ENCODE data around the gene SORCS3. TPM values are rescaled to one million over a fixed set of nuclear protein-coding genes. Genes with fewer than 3 reads are reported as not detected.
A peak's percentile ranks its signal among the peaks of the same experiment; 100 is the strongest.

The SORCS3 gene
- polyA plus RNA-seq, 1 donor = 4.2 TPM

DNA sequence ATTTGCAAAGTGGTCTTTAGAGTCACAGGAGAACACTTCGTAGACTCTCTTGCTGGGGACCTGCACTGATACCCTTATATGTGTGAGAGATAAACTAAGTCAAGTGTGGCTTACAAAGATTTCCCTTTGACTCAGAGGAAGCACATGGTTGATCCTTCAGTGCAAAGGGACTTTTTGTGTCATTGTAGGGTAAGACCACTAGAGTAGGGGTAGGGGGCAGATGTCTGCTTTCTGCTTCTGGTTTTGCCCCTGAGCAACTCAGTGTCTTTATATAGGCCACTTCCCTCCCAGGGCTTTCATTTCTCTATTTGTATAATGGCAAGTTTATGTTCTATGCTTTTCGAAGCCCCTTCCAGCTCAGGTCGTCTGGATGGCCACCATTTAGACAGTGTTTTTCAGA is 281.7 kb downstream of the SORCS3 start:
- DNase-seq = no peak

DNA sequence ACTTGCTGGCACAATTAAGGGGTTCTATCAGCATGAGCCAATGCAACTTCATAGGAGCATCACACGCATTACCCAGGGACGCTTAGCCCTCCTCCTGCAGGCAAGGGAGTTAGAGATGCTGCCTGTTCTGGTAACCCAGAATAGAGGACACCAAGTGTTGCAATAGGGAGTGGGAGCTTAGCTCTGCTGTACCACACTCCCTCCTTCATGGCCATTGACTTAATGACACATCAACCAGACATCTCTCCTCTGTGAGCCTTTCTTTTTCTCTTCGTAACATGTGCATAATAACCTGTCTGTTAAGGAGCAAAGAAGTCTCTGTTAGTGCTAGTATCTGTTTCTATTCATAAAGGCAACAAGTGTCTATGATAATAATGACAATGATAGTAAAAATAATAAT is 282.4 kb downstream of the SORCS3 start:
- DNase-seq = no peak

- DNase-seq = no peak
Measured at GRCh38 chr10:104924101-104924795, 283.2 kb downstream of the SORCS3 start.

DNA sequence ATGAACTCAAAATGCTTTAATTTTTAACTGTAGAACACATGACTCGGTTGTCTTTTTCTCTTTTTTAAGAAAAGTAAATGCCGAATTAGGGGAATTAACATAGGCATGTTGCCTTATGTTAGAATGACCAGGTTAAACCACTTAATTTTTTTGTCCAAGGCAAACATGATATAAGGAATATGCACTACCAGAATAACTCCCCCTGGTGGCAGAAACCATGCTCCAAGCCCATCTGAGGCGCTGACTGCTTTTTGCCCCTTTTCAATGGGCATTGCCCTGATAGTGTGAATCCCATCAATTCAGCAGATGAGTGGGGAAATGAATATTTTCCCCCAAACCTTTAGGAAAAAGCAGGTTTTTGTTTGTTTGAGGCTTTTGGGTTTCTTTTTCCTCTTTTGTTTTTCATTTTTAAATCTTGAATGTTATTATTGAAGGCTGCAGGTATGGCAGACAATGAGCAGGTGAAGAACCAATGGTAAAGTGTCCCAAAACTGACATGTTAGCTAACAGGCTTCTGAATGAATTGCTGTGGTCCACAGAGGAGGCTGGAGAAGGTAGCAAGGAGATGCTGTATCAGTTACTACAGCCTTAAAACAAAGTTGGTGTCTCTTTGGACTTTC is 284.3 kb downstream of the SORCS3 start:
- peak; percentile 30 for DNase-seq

- DNase-seq = no peak
Measured at GRCh38 chr10:104928734-104929133, 287.6 kb downstream of the SORCS3 start.

DNA sequence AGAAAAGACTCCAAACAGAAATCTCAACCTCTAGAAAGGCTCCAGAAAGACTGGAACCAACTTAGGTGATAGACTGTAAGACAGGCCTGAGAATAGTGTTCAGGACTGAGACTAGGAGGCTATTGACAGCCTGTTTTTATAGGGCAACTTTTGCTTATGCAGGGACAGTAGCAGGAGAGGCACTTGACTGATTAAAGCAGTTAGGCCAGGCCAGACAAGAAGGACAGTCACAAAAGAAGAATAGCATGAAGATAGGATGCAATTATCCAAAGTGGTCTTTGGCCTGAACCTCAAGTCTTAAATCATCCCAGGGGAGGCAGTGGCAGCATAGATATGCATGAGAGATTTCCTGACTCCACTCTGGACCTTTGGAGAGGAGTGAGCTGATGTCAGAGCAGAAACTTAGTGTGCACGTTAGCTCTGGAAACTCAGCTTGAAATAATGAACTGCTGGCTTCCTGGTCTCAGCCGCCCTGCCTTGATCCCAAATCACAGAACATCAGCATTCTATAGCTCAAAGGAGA is 290.6 kb downstream of the SORCS3 start:
- peak; percentile 55 for DNase-seq

DNA sequence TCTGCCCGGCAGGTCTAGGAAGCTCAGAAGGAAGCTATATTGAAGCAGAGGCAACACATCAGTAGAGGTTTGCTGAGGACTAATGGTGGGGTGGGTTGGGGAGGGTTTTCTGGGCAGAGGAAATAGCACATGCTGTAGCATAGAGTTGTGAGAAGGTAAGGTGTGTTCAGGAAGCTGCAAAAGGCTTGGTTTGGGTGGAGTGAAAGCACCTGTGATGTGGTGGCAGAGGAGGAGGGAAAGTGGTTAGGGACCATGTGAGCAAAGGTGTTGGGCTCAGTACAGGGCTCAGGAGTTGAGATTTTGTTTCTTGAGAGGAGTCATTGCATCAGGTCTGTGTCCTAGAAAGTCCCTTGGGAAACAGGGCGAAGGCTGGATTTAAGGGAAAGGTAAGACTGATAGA is 294.6 kb downstream of the SORCS3 start:
- DNase-seq = no peak

GRCh38 chr10:104937567-104937966 is 296.5 kb downstream of the SORCS3 start:
- DNase-seq = no peak

DNA sequence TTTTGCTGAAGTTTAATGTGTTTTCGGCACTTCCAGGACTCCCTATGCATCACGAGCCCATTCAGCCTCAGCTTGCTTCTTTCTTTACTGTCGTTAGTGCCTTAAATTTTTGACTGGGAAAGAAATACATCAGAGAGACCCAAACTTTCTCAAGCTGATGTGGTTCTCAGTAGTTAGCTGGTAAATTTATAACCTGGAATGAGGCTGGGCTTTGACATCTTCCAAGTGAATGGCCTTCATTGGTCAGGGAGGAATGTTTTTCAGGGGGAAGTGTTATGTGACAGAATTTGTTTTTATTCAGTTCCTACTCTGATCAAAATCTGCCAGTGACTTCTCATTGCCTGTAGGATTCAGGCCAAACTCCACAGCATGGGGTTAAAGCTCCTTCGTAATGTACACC is 296.9 kb downstream of the SORCS3 start:
- no peak for DNase-seq

GRCh38 chr10:104941662-104942061 is 300.6 kb downstream of the SORCS3 start:
- DNase-seq = no peak

GRCh38 chr10:104947314-104947713 is 306.2 kb downstream of the SORCS3 start:
- DNase-seq = no peak

GRCh38 chr10:104957178-104957841 is 316.2 kb downstream of the SORCS3 start:
- DNase-seq = no peak

DNA sequence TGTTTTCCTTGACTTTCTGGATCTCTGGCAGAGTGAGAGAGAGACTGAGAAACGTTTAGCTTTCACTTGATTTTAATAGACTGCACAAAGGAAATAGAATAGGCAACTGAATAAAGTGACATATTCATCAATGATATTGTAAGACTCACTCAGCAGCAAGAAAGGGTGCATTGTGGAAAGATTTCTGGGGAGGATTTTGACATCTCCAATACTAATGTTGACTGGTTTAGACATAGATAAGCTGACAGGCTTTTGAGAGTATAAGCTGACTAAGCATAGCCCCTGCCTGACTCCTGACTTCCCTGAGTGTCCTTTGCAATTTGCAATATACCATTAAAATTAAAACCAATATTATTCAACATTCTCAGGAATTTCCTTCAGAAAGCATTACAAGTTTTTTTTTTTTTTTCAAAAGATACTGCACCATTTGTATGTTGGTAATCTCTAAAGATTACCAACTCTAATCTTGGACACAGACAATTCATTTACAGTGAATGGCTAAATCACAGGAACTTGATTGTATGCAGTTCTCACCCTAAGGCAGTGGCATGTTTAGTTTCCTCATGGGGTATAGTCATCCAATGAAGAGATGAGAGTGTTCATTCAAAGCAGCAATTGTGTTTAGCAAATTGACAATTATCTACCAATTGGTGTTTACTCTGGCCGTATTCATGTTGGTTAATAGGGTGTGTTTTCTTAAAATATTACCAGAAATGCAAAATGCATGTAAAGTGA is 325.6 kb downstream of the SORCS3 start:
- DNase-seq = no peak

- no peak for DNase-seq
Measured at GRCh38 chr10:104980368-104980767, 339.3 kb downstream of the SORCS3 start.

DNA sequence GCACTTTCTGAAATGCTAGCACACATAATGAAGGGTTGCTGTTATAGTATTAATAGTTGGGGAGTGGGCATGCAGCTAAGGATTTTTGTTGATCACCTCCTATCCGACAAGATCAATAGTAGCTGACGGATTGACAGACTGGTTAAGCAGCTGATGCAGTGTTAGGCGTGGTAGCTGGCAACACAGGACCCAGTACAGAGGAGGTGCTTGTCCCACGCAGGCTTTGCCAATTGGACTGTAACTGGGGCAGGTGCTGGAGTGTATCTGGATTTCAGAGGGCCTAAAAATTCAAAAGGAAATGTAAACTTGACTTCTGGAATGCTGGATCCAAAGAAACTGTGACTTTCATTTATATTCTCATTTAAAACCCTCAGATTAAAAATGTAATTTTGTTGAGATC is 340.9 kb downstream of the SORCS3 start:
- DNase-seq = no peak

- no peak for DNase-seq
Measured at GRCh38 chr10:104988686-104989085, 347.6 kb downstream of the SORCS3 start.

DNA sequence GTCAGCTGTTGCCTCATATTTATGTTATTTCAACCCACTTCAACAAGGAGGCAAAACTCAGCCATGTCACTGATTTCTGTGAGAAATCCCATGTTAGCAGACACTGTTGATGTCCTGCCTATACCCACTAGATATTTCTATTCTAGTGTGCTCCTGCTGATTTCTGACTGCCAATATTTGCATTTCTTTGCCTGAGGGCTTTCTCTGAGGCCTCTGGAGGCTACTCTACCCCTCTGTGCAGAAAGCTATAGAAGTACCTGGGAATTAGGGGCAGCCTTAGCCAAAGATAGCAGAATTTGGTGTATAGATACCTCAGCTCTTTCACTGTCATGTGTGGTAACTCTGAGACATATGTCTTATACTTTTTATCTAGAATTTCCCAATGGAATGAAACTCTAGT is 348.8 kb downstream of the SORCS3 start:
- no peak for DNase-seq

DNA sequence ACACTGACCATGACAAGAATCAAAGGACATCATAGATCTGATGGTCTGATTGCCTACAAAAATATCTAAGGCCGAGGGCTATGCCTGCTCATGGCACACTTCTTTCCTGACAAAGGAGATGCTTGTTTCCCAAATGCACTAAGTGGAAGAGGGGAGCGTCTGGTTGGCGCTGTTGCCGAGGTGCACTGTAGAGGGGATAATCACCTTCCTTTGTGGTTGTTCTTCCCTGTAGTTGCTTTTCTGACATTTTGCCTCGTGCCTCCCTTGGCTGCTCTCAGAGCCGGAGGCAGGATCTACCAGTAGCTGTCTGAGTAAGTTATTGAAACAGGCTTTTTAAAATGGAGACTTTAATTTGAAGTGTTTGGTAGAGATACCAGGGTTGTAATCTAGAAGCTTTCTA is 352.0 kb downstream of the SORCS3 start:
- no peak for DNase-seq

DNA sequence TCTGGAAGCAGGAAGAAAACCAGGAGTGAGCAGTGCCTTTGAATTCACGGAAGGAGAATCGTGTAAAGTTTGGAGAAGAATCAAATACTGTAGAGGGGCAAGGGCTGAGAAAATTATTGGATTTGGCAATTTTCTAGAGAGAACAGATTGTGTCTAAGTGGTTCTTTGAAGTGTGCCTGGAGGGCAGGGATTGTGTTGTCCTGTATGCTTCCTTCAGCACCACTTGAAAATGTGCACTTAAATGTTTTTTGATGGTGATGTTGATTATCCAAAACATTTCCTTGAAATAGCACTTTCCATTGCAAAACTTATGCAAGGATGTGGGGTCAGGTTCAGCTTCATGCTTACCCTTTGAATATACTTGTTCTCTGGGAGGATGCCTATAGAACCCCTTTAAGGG is 360.2 kb downstream of the SORCS3 start:
- no peak for DNase-seq

GRCh38 chr10:105010411-105011121 is 369.5 kb downstream of the SORCS3 start:
- DNase-seq = no peak

DNA sequence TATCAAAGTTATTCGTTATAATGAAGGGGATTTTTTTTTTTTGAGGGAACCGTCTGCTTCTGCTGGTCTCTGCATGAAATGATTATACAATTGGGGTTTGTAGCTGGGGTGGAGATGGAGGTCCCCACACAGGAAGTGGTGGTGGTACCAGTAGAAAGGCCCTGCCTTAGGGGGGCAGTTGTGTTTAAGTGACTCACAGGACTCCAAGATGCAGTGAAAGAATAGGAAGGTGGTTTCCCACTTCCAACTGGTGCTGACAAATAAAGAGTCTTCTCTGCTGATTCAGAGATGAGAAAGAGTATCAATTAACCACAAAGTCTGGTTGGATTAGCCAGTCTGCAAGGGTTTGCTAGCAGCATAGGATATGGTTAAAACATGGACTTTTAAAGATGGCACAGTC is 376.0 kb downstream of the SORCS3 start:
- DNase-seq = no peak

- no peak for DNase-seq
Measured at GRCh38 chr10:105017691-105018090, 376.6 kb downstream of the SORCS3 start.
